GM19463 (cell line): ENCODE data around the gene NACA.
"Not testable (repeated sequence)": the region's sequence is repeated elsewhere in the genome, so short reads cannot be mapped to it uniquely, and the experiment has no call there.

Source experiments
- ATAC-seq: cut with Tn5 transposase; IDR thresholded peaks from one replicate; pipeline ENCODE4 v1.9.1; 2021; ENCODE audit warnings: mild to moderate bottlenecking, moderate library complexity; ENCODE audit not compliant: unreplicated experiment

Gene NACA

GRCh38 chr12:56724972-56725722 is at the start of gene NACA:
Gene NACA, minus strand, starts transcription at chr12:56725299. Its CDS starts 778 bp downstream, at chr12:56724521.
- peak; percentile 97 for ATAC-seq

DNA sequence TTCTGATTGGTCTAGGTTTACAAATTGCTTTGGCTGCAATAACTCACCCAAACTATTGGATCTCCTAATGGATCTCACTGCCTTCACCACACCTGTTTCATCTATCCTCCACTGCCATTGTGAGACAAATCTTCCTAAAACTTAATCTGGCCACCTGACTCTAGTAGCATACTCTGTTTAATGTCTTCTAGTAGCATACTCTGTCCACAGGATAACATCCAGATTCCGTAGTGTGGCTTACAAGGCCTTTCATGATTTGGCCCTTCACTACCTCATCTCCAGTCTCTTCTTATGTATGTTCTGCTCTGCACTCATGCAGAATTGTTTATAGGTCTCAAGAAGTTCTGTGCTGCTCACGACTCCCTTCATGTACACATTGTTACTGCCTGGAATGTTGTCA is 48.0 kb upstream of the NACA start:
- ATAC-seq, result no peak

GRCh38 chr12:56772625-56773024 is 47.5 kb upstream of the NACA start:
- ATAC-seq, result no peak

DNA sequence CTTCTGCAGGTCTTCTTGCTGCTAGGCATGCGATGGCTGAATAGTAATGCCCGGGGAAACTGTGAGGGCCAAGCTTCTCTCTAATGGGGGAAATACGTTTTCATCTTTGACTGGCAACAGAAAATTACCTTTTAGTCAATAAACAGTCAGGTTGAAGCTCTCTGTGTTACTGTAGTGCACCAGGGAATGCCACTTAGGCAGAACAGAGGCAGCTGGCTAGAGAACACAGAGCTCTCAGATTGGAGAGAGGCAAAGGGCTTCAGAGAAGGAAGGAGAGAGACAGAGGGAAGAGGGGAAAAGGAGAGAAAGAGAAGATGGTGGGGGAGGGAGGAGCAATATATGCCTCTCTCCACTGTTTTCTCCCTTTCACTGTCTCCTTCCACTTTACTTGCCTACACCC is 44.8 kb upstream of the NACA start:
- ATAC-seq, result no peak

DNA sequence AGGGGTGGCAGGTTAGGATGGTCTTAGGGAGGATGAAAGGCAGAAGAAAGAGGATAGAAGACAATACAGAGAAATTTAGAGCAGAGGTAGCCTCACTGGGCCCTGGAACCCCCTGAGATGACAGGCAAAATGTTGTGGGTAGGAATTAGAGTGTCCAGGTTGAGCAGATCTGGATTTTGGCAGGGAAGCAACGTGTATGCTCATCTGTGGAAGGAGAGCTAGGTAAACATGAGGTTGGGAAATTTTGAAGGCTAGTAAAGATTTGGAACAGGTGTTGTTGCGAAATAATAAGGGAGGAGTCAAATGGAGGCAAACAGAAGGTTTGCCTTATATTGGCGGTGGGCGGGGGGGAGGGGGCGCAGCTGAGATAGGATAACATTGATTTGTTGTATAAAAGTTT is 43.3 kb upstream of the NACA start:
- ATAC-seq, result no peak

DNA sequence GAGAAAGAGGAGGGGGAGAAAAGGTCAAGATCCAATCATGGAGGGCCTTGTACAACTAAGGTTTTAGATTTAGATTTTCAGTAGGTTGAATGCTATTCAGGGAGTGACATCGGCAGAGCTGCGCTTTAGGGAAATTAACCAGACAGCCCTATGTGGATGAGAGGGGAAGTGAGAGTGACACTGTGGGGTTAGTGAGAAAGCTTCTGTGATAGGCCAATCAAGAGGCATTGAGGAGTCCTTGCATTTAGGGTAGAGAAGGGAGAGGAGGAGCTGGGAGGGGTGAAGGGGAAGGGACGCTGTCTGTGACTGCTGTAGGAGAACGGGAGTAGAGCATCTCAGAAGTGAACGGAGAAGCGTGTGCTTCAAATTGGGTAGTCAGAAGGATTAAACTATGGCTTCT is 41.4 kb upstream of the NACA start:
- ATAC-seq, result peak; percentile 99

DNA sequence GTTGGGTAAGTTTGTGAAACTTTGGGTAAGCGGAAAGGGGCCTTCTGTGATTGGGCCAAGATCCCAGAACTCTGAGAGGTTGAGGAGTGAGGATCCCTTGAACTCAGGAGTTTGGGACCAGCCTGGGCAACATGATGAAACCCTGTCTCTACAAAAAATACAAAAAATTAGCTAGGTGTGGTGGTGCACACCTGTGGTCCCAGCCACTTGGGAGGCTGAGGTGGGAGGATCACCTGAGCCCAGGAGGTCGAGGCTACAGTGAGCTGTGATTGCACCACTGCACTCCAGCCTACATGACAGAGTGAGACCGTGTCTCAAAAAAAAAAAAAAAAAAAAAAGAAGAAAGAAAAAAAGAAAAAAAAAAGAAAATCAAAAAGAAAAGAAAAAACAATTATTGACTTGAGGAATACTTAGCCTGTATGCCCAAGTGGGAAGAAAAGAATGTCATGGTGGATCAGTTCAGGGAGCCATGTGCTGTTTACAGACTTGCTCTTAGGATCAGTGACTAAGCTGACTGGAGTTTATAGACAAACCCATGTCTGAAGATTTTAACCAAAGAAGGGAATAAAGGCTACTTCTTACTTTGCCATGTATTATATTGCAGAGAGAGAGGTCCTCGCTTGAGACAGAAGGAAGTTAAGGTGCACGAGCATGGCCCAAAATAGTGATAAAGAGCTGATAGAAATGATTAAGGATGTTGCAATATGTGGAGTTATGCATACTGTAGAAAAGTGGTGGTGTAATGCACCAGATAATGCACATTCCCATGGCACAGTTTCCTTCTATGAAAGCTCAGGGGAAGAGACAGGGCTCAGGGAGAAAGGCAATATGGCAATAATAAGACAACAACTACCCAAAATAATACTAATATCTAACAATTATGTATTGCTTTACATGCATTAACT is 38.9 kb upstream of the NACA start:
- no peak for ATAC-seq

GRCh38 chr12:56761812-56762211 is 36.7 kb upstream of the NACA start:
- no peak for ATAC-seq

DNA sequence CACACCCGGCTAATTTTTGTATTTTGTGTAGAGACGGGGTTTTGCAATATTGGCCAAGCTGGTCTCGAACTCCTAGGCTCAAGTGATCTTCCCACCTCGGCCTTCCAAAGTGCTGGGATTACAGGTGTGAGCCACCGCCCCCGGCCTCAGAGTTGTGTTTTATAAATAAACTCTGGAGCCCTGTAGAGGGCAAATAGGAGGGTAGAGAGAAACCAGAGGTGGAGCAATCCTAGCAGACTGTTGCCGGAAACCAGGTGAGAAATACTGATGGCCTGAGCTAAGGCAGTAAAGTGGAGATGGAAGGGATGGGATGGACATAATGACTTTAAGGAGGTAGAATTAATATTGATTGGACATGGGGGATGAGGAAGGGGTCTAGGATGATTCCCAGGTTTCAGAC is 35.4 kb upstream of the NACA start:
- ATAC-seq, result no peak

DNA sequence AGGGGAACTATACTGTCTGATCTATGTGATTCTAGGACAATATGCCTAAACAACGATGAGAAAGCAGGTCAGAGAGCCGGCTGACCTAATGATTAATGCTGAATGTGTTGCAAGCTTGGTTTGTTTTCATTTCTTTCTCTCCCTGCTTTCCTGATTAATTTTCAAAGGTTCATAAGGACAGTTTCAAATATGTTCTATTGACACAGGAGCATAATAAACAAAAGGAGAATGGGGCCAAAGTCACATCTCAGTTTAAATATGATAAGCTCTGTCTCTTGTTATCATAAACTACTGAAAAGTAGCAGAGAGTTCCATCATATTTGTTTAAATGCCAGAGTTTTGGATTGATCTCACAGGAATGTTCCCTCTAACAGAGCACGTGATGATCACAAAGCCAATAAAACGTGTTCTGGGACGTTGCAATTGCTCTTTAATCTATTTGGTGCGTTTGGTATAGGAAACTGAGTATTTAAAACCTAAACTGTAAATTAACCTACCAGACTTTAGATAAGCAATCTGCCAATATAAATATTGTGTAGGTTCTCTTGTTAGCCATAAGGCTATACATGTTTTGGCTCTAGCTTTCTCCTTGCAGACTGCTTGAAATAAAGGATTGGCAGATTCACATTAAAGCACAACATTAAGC is 34.3 kb upstream of the NACA start:
- no peak for ATAC-seq

- no peak for ATAC-seq
Observed at GRCh38 chr12:56758728-56759262, 33.7 kb upstream of the NACA start.

DNA sequence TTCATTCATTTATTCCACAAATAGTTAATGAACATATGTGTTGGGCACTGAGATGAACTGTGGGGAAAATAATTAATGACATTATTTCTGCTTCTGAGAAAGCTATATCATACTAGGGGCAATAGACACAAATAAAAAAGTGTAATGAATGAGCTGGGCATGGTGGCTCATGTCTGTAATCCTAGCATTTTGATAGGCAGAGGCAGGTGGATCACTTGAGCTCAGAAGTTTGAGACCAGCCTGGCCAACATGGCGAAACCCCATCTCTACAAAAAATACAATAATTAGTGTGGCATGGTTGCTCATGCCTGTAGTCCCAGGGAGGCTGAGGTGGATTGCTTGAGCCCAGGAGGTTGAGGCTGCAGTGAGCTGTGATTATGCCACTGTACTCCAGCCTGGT is 32.9 kb upstream of the NACA start:
- ATAC-seq, result not testable (repeated sequence)

DNA sequence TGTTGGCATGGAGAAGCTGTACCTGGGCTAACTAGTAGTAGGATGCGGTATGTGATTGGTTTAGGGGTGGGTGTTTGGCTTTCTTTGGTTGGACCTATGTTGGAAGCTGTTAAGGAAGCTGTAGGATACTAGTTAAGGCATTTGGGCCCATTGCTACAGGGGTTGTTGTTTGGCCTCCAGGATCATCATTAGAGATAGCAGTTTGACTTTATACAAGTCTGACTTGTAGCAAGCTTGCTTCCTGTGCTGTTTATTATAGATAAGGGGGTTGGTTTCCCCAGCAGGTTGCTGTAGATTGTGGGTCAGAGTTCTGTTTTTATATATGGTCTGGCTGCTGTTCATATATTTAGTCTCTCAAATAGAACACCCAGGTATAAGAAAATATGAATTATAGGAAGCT is 28.5 kb upstream of the NACA start:
- ATAC-seq, result no peak

DNA sequence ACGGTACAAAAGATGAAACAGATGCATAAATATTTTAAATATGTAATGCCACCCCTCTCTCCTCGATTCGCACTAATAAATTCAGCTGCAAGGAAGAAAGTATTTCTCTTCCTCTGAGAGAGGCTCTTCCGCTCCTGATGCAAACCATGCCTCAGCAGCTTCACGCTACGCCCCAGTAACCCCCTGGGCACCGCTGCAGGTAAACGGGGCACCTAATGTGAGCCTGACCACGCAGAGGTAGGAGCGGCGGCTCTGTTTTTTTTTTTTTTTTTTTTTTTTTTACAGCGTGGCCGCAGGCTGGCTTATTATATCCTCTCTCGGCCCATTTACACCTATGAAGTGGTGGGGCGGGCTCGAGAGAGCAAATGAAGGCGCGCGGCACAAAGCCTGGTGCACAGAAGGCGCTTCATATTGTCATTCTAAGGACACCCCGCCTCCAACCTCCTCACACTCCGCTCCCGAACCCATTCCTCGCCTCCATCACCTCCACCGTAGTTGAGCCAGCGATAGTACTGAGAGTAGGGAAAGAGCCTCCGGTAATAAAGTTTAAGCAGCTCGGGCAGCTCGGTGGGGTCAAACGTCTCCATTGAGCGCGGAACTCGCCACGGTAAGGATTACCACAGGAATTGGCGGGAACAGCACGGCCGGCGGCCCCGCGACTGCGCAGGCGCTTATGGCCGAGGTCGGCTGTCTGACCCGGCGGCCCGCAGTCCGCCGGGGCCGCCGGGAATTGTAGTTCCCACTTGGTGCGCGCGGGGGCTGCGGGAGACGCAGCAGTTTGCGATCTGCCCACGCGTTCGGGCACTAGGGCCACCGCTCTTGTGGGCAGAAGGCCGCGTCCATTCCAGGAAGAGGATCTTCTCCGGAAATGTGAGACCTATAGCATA is 26.9 kb upstream of the NACA start, which contains the start of gene PRIM1:
PRIM1 (minus strand) TSS at position 612 of the 887 bp plus-strand sequence; CDS start at position 587, 25 bp downstream.
- peak; percentile 76 for ATAC-seq

DNA sequence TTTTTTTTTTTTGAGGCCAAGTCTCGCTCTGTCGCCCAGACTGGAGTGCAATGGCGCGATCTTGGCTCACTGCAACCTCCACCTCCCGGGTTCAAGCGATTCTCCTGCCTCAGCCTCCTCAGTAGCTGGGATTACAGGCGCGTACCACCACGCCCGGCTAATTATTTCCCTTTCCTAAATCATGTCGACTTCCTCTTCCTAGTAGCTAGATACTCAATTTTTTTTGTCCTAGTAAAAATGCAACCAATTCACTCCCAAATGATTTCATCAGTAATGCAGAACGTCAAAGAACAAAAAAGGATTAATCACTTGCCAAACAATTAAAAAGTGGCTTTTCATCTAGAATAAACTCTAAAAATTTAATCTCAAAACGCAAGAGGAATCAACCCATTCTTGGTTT is 25.5 kb upstream of the NACA start:
- ATAC-seq, result not testable (repeated sequence)

DNA sequence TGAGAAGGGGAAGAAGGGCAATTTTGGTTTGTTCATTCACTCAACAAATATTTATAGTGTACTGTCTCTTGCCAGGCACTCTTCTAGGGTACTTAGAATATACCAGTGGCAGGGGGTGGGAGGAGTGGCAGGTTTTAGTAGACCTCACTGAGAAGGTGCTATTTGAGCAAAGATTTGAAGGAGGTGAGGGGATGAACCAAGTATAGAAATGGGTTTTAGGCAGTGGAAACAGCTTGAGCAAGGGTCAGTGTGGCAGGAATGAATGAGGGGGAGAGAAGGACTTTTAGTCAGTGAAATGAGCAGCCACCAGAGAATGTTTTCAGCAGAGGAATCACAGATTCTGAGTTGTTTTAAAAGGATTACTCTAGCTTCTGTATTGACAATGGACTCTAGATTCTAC is 24.8 kb upstream of the NACA start:
- no peak for ATAC-seq

GRCh38 chr12:56749359-56749758 is 24.3 kb upstream of the NACA start:
- no peak for ATAC-seq

DNA sequence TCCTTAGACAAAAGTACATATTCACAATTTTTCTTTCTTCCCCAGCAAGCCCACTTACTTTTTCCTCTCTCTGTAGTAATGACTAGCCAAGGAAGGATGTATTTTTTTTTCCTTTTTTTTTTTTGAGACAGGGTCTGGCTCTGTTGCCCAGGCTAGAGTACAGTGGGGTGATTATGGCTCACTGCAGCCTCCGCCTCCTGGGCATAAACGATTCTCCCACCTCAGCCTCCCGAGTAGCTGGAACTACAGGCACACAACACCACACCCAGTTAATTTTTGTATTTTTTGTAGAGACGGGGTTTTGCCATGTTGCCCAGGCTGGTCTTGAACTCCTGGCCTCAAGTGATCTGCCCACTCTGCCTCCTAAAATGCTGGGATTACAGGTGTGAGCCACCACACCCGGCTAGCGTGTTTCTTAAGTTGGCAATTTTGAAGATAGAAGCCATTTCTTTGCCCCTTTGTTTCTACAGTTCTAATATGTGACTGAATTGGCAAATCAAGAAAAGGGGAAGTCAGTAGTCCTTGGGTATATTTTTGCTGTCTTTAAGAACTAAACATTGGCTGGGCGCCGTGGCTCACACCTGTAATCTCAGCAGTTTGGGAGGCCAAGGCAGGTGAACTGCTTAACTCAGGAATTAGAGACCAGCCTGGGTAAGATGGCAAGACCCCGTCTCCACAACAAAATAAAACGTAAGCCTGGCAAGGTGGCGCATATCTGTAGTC is 3.2 kb upstream of the NACA start:
- no peak for ATAC-seq

GRCh38 chr12:56726196-56726675 is 1.1 kb upstream of the NACA start:
- not testable (repeated sequence) for ATAC-seq
